Inferior parietal cortex (tissue), 1 donor: ENCODE results near the gene SSC5D.
"Not testable (repeated sequence)": the region's sequence is repeated elsewhere in the genome, so short reads cannot be mapped to it uniquely, and the experiment has no call there.

ENCODE experiments used
- DNase-seq: peaks from one replicate; pipeline ENCODE4 v3.0.0-alpha.2; 2016; ENCODE audit errors: extremely low spot score

Gene SSC5D

DNA sequence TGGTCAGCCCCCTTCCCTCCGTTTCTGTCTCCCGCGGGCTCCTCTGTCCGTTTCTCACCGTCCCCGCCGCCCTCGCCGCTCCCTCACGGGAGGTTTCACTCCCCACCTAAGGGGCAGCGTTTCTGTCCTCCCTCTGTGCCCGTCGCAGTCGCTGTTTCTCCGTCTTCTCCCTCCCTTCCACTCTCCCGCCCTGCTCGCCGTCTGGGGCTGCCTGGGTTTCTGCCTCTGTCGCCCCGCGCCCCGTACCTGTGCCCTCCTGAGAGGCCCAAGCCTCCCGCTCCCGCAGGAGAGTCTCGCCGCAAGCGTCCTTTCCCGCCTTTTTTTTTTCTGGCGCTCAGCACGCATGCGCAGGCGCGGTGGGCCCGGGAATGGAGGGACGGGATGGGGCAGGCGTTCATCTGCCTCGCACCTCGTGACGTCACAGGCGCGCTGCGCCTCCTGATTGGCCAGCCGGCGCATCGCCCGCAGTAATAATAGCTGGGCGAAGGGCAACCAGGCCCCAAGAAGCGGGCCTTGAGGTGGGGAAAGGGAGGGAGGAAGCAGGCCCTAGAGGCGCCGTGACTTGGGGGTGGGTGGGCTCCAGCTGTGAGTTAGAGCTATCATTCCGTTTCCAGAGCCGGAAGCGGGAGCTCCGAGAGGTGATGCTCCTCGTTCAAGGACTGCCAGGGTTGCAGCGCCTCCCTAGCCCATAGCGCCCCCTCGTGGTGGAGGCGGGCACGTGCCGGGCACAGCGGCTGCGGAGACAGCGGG lies 15.4 kb downstream of the SSC5D start:
- peak; percentile 97 for DNase-seq

DNA sequence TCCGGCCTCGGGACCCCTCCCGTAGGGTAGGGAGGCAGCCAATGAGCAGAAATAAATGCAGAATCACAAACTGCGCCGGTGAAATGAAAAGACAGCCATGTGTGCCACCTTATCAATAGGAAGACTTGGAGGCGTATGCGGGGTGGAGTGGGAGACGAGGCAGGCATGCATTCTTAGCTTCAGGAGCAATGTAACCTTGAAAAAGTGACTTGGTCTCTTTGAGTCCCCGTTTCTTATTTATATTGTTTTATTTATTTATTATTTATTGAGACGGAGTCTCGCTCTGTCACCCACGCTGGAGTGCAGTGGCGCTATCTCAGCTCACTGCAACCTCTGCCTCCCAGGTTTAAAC lies 16.0 kb downstream of the SSC5D start:
- DNase-seq, result no peak

DNA sequence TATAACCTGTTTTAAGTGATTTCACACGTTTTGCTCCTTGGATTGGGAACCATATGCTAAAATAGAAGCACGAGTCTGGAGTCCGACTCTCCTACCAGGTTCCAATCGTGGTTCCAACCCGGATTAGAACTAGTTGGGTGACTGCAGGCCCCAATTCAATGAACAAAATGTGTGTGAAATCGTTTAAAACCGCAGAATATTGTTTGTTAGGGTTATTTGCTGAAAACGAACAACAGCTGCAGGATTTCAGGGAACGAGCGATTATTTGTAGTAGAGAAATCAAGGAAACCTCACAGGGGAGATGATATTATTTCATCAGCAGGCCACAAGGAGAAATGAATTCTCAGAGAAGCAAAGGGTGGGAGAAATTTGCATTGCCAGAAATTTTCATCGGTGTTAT lies 16.7 kb downstream of the SSC5D start:
- DNase-seq, result no peak

DNA sequence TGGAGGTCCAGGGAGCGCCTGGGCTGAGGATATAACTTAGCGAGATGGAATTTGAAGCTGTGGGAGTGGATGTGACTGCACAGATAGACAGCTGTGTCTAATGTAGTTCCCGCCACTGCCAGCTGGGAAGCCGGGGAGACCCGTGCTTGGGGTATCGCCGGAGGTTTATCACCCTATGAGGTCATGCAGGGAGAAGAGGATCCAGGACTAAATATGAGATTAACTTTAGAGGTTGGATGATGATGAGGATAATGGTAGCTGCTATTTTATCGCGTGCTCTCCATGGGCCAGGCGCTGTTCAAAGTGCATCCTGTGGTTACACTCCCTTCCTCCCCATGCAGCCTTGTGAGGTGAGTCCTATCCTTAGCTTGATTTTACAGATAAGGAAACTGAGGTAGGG lies 19.9 kb downstream of the SSC5D start:
- no peak for DNase-seq

DNA sequence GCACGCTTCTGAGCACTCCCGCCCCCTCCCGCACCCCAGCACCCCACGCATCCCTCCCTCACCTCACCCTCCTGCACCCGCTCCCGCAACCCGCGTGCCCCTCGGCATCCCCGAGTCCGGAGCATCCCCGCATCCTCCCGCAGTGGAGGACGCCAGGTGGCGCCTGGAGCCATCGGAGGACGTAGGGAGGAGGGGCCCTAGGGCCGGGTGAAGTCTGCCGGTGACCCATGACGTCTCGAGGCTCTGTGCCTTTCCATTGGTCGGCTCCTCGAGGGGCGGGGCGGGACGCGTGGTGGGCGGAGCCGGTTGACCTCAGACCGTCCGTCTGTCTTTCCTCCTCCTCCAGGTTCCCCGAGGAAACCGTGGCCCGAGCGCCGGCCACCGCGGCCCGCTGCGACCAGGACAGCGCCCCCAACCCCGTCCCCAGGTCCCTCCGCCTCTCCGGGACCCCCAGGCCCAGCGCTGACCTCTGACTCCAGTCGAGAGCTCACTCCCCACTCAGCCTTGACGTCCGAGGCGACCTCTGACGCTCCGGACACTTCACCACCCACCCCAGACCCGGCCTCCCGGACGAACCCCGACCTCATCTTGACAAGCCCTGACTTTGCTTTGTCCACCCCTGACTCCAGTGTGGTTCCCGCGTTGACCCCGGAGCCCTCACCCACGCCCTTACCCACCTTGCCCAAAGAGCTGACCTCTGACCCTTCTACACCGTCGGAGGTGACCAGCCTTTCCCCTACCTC lies 28.8 kb downstream of the SSC5D start:
- DNase-seq, result peak; percentile 92

DNA sequence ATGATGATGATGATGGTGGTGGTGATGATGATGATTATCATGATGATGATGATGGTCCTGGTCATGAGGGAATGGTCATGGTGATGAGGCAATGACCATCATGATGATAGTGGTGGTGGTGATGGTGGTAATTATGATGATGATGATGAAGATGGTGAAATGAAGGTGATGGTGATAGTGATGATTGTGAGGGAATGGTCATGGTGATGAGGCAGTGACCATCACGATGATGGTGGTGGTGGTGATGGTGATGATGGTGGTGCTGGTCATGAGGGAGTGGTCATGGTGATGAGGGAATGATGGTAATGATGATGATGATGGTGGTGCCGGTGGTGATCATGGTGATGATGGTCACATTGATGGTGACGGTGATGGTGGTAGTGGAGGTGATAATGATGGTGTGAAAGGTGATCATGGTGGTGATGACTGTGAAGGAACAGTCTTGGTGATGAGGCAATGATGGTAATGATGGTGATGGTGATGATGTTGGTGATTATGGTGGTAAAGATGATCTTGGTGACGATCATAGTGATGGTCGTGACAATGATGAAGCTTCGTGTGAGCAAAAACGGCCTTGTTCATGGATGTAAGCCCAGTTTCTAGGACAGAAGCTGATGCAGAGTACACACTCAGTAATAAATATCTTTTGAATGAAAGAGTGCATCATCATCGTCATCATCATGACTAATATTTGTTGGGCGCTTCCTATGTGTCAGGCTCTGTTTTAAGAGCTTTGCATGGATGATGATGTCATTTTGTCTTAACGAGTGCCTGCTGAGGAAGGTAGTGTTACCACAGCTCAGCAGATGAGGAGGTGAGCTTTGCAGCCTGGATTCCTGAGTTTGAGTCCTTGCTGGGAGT lies 31.4 kb downstream of the SSC5D start:
- no peak for DNase-seq

DNA sequence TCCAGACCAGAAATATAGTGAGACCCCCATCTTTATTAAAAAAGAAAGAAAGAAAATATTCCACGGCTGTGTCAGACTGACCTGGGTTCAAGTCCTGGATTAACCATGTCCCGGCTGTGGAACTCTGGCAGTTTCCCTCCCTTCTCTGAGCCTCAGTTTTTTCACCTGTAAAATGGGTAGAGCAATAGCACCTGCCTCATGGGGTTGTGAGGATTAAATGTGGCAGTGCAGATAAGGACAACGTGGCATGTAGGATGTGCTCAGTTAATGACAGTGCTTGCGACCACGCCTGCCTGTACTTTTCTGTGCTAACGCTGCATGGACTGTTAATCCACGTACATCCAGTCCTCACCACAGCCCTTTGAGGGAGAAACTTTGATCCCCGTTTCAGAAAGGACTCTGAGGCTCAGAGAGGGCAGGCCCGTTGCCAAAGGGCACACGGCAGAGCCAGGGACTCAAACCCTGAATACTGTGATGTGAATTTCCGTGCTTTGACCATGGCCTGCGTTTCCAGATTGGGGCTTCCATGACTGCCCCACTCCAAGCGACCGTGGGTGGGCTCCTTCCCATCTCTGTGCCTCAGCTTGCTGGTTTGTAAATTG lies 32.6 kb downstream of the SSC5D start:
- no peak for DNase-seq

DNA sequence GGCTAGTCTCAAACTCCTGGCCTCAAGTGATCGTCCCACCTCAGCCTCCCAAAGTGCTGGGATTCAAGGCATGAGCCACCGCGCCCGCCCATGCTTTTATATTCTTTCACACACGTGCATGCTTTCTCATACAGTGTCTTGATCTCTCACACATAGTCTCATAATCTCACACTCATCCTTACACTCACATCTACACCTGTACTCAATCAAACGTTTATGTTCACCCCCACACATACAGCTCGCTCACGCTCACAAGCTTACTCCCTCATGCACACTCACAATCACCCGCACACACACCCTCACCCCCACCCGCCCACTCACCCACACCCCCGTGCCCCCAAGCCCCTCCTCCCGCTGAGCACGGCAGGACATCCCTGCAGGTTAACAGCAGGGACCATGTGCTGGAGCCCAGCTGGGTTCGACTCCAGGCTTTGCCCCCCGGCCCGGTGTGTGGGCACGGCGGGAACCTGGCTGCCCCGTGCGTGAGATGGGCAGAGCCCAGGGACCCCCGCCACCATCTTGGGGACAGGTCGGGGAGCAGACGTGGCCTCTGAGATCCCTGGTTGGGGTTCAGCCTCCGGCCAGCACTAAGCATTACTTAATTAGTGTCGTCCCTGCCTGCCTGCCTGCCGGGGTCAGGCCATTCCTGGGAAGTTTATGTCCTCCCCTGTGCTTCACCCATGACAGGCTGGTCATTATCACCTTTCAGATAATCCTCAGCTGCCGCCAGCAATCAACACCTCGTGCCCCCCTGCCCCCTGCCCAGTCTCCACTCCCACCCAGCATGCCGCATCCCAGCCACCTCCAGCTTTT lies 37.3 kb downstream of the SSC5D start:
- DNase-seq, result no peak

DNA sequence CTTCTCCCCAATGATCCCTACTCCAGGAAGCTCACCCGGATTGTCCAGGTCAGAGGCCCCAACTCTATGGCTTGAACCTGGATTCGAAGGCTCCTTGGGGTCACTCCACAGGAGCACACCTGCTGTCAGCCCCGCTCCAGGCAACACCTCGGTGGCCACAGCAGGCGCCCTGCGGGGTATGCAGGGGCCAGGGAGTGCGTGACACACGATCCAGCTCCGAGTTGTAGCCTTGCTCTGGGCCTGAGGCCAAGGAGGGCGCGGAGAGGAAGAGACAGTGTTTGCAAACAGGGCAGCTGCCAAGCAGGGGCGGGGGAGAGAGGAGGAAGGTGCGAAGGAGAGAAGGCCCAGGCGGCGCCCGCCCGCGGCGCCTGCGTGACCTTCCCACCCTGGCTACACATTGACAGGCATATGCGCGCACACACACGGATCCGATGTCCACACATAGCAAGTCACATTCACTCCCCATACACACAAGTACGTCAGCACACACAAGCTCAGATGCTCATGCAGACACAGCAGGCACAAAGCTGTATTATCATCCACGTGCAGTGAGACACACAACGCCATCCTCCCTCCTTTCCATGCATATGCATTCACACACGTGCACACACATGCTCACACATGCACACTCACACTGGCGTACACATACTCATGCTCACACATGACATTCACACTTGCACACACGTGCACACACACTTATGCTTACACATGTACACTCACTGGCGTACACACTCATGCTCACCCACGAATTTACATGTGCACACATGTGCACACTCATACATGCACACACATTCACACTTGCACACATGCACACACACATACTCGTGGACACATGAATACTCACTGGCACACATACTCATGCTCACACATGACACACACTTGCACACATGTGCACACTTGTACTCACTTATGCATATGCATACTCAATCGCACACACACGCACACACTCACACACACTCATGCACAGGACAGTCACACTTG lies 38.3 kb downstream of the SSC5D start:
- DNase-seq, result no peak

DNA sequence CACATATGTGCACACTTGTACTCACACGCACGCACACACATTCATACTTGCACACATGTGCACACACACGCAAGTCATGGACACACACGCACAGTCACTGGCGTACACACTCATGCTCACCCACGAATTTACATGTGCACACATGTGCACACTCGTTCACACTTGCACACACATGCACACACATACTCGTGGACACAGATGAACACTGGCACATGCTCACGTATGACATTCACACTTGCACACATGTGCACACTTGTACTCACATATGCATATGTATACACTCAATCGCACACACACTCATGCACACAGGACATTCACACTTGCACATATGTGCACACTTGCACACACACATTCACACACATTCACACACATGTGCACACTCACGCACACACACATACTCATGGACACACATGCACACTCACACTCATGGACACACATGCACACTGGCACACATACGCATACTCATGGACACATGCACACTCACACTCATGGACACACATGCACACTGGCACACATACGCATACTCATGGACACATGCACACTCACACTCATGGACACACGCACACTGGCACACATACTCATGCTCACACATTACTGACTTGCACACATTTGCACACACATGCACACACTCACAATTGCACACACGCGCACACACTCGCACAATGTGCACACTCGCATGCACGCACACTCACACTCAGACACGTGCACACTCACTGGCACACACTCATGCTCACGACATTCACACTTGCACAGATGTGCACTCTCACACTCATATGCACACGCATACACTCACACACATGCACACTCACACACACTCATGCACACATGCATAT lies 39.2 kb downstream of the SSC5D start:
- DNase-seq, result no peak

DNA sequence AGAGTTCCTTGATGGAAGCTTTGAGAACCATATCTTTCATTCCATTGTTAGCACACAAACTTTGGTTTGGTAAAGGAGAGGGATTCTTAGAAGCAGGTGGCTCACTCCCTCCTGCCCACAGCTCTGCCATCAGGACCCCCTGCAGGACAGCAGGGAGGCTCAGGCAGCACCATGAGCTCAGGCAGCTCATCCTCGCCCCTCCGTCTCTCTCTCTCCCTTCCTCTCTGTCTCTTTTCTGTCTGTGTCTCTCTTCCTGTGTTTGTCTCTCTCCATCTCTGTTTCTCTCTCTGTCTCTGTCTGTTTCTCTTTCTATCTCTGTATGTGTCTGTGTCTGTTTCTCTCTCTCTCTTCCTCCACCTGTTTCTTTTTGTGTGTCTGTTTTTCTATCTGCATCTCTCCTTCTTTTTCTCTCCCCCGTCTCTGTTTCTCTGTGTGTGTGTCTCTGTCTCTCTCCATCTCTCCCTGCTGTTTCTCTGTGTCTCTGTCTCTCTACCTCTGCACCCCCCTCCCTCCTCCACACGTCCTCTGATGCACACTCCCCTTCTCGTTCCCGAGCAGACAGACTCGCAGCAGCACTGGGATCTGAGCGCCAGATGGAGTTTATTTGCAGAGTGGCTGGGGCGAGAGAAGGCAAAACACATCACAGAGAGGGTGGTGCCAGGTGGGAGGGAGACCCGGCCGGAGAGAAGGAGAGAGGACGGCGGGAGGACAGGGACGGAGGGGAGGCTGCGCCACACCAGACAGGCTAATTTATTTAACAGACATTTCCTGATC lies 40.0 kb downstream of the SSC5D start:
- DNase-seq, result no peak

DNA sequence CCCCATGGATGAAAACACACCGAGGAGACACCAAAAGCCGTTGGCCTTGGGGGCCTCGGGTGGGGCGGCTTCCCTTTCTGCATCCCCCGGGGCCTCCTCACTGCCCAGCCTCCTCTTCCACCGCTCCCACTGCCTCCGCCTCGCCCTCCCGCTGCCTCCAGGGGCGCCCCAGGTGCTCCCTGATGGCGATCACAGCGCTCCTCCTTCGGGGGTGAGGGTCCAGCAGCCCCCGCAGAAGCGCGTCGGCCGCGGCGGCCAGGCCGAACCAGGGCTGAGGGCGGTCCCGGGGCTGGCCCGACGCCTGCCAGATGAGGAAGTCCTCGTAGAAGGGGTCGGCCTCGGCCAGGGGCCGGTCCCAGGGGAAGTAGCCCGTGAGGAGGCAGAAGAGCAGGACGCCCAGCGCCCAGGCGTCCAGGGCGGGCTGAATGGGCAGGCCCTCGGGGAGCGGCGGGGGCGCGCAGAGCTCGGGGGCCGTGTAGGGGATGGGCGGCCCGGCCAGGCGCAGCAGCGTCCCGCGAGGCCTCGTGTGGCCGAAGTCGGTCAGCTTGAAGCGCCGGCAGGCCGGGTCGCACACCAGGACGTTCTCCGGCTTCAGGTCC lies 41.5 kb downstream of the SSC5D start:
- DNase-seq, result no peak

DNA sequence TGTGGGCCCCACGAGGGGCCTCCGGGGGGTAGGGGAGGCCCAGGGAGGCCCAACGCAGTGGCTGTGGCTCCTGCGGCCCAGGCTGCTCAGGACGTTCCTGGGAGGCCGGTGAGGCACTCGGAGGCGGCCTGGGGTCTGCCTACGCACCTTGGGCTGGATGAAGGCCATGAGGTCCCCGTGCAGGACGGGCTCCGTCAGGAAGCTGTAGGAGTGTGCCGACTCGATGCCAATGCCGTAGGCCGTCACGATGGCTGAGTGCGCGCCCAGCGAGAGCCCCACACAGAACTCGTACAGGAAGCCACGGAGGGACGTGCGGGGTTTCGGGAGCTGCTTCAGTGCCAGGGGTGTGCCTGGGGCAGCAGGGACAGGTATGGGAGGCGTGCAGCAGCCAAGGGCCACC lies 42.8 kb downstream of the SSC5D start:
- DNase-seq, result no peak

DNA sequence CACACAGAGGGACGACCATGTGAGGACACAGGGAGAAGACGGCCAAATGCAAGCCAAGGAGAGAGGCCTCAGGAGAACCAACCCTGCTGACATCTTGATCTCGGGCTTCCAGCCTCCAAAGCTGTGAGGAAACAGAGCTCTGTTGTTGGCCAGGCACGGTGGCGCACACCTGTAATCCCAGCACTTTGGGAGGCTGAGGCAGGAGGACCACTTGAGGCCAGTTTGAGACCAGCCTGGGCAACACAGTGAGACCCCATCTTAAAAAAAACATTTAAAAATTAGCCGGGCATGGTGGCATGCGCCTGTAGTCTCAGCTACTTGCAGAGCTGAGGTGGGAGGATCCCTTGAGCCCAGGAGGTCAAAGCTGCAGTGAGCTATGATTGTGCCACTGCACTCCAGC lies 46.0 kb downstream of the SSC5D start:
- DNase-seq, result not testable (repeated sequence)

DNA sequence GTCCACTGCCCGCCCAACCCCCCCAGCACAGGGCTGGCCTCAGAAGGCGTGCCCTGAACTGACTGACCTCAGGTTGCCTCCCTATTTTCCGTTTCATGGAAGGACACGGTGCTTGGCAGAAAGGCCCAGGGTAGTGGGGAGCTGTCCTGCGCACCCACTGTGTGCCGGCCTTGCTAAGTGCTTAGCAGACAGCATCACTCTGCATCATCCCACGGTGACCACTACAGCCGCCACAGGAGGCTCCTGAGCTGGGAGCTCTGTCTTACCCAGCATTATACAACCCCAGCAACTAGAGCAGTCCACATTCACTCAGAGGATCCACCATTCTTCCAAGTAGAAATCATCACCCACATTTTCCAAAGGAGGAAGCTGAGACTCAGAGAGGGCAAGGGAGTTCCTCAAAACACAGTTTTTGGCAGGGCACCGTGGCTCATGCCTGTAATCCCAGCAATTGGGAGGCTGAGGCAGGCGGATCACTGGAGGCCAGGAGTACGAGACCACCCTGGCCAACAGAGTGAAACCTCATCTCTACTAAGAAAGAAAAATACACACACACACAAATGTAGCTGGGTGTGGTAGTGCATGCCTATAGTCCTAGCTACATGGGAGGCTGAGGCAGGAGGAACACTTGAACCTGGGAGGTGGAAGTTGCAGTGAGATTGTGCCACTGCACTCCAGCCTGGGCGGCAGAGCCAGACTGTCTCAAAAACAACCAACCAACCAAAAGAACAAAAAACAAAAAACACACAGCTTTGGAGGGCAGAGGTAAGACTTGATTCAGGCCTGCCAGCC lies 47.1 kb downstream of the SSC5D start:
- DNase-seq, result no peak

DNA sequence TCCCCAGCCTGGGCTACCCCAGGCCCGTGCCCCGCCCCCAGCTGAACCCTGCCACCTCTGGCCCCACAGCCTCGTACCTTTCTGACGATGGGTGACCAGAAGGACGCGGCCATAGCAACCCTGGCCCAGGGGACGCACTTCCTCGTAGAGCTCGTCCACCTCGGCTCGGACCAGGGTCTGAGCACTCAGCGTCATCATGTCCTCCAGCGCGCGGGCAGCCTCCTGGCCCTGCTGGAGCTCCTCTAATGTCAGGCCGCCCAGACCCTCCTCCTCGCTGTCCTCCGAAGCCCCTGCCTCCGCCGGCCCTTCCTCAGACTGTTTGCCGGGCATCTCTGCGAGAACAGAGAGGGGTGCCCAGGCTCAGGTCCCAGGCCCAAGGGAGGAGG lies 47.7 kb downstream of the SSC5D start:
- DNase-seq, result no peak

DNA sequence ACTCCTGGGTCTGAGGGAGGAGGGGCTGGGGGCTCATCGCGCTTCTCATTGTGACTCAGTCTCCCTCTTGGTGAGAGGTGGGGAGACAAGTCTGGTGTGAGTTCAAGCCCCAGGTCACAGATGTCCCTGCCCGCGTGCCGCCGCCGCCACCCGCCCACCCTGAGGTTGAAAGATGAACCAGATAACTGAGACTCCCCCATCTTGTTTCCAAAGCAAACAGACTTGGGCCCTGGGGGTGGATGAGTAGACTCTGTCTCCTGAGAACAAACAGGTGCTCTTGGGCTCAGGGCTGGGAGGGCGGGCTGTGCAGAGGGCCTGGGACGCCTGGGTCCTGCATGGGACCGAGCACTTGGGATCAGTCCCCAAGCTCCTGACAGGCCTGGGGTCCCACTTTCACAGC lies 48.1 kb downstream of the SSC5D start:
- DNase-seq, result no peak
